NCI-H1694 treated with DMSO at 0.1 percent for 48 hours (cell line): ENCODE data around the gene SNX18.

Experiments
- DNase-seq: peaks from one replicate; lab custom pipeline; 2025; lab: John Stamatoyannopoulos, UW

The SNX18 gene

GRCh38 chr5:54541823-54542783 is 24.5 kb downstream of the SNX18 start:
- no peak for DNase-seq

- no peak for DNase-seq
These were observed 26.5 kb downstream of the SNX18 start for GRCh38 chr5:54544044-54544443.

- no peak for DNase-seq
These were observed 28.2 kb downstream of the SNX18 start for GRCh38 chr5:54545796-54546195.

- DNase-seq: no peak
These were observed 30.2 kb downstream of the SNX18 start for GRCh38 chr5:54547711-54548250.

- no peak for DNase-seq
These were observed 31.0 kb downstream of the SNX18 start for GRCh38 chr5:54548565-54548964.

GRCh38 chr5:54551292-54551691 is 33.7 kb downstream of the SNX18 start:
- no peak for DNase-seq

- no peak for DNase-seq
These were observed 34.4 kb downstream of the SNX18 start for GRCh38 chr5:54551926-54552325.

- no peak for DNase-seq
These were observed 34.9 kb downstream of the SNX18 start for GRCh38 chr5:54552446-54552845.

- no peak for DNase-seq
These were observed 36.2 kb downstream of the SNX18 start for GRCh38 chr5:54553659-54554207.

- DNase-seq: no peak
These were observed 38.6 kb downstream of the SNX18 start for GRCh38 chr5:54556141-54556540.

- no peak for DNase-seq
These were observed 40.8 kb downstream of the SNX18 start for GRCh38 chr5:54558362-54558761.

- no peak for DNase-seq
These were observed 44.1 kb downstream of the SNX18 start for GRCh38 chr5:54561651-54562050.

GRCh38 chr5:54563083-54563761 is 45.7 kb downstream of the SNX18 start:
- DNase-seq: no peak

GRCh38 chr5:54567996-54568395 is 50.4 kb downstream of the SNX18 start:
- DNase-seq: no peak

GRCh38 chr5:54570916-54571315 is 53.4 kb downstream of the SNX18 start:
- DNase-seq: no peak

GRCh38 chr5:54571462-54571861 is 53.9 kb downstream of the SNX18 start:
- no peak for DNase-seq

- DNase-seq: no peak
These were observed 56.4 kb downstream of the SNX18 start for GRCh38 chr5:54573812-54574489.

GRCh38 chr5:54577528-54577927 is 60.0 kb downstream of the SNX18 start:
- DNase-seq: no peak

- DNase-seq: no peak
These were observed 60.5 kb downstream of the SNX18 start for GRCh38 chr5:54577937-54578653.

- DNase-seq: no peak
These were observed 62.2 kb downstream of the SNX18 start for GRCh38 chr5:54579591-54580295.
